H9 (cell line): ENCODE data around the gene MEX3C. TPM values are rescaled to one million over a fixed set of nuclear protein-coding genes. Genes with fewer than 3 reads are reported as not detected.

Experiments
- DNase-seq: peaks from one replicate; pipeline ENCODE4 v3.0.0-alpha.2; 2017
- H2AFZ ChIP-seq: one replicate; pipeline ENCODE4 v1.6.1; 2013; ENCODE audit warnings: mild to moderate bottlenecking, low read length, control low read depth, moderate library complexity
- H2AK5ac ChIP-seq: 2 replicates; pipeline ENCODE4 v1.6.1; 2013; ENCODE audit warnings: low read length, control low read depth, mixed read lengths; ENCODE audit not compliant: insufficient read length
- H2BK120ac ChIP-seq: one replicate; pipeline ENCODE4 v1.6.1; 2013; ENCODE audit warnings: low read depth, mild to moderate bottlenecking, low read length, control low read depth, inconsistent platforms; ENCODE audit not compliant: poor library complexity, severe bottlenecking
- H2BK12ac ChIP-seq: 2 replicates; pipeline ENCODE4 v1.6.1; 2013; ENCODE audit warnings: low read length, control low read depth, mixed read lengths, low read depth; ENCODE audit not compliant: insufficient read length
- H2BK15ac ChIP-seq: 2 replicates; pipeline ENCODE4 v1.6.1; 2013; ENCODE audit warnings: low read depth, low read length, control low read depth
- H2BK20ac ChIP-seq: one replicate; pipeline ENCODE4 v1.6.1; 2013; ENCODE audit warnings: low read depth, mild to moderate bottlenecking, low read length, control low read depth, inconsistent platforms; ENCODE audit not compliant: poor library complexity, severe bottlenecking
- H2BK5ac ChIP-seq: 2 replicates; pipeline ENCODE4 v1.6.1; 2013; ENCODE audit warnings: low read length, control low read depth, mixed read lengths; ENCODE audit not compliant: insufficient read length
- H3K14ac ChIP-seq: 2 replicates; pipeline ENCODE4 v1.6.1; 2013; ENCODE audit warnings: low read length, control low read depth; ENCODE audit not compliant: insufficient read depth
- H3K18ac ChIP-seq: 2 replicates; pipeline ENCODE4 v1.6.1; 2013; ENCODE audit warnings: low read depth, mild to moderate bottlenecking, mixed read lengths, low read length, control low read depth; ENCODE audit not compliant: insufficient read length
- H3K23ac ChIP-seq: 2 replicates; pipeline ENCODE4 v1.6.1; 2013; ENCODE audit warnings: low read length, control low read depth, mixed read lengths, low read depth; ENCODE audit not compliant: insufficient read length
- H3K23me2 ChIP-seq: 2 replicates; pipeline ENCODE4 v1.6.1; 2013; ENCODE audit warnings: low read depth, mild to moderate bottlenecking, mixed read lengths, low read length, control low read depth; ENCODE audit not compliant: insufficient read length, poor library complexity, severe bottlenecking
- H3K27ac ChIP-seq: 2 replicates; pipeline ENCODE4 v1.5.1; 2013; ENCODE audit warnings: low read length, control low read depth, mixed read lengths, low read depth; ENCODE audit not compliant: insufficient read length
- H3K27me3 ChIP-seq: 2 replicates; pipeline ENCODE4 v1.6.1; 2013; ENCODE audit warnings: low read length, control low read depth, inconsistent platforms; ENCODE audit not compliant: insufficient read depth
- H3K4ac ChIP-seq: 2 replicates; pipeline ENCODE4 v1.6.1; 2013; ENCODE audit warnings: low read depth, mild to moderate bottlenecking, control low read depth, inconsistent platforms, low read length, moderate library complexity
- H3K4me1 ChIP-seq: 2 replicates; pipeline ENCODE4 v1.6.1; 2013; ENCODE audit warnings: low read length, control low read depth, inconsistent platforms; ENCODE audit not compliant: insufficient read depth
- H3K4me2 ChIP-seq: 2 replicates; pipeline ENCODE4 v1.6.1; 2013; ENCODE audit warnings: low read length, control low read depth, mixed read lengths; ENCODE audit not compliant: insufficient read length, insufficient read depth
- H3K56ac ChIP-seq: 2 replicates; pipeline ENCODE4 v1.6.1; 2013; ENCODE audit warnings: low read depth, mild to moderate bottlenecking, mixed read lengths, low read length, control low read depth; ENCODE audit not compliant: insufficient read length
- H3K79me1 ChIP-seq: 2 replicates; pipeline ENCODE4 v1.6.1; 2013; ENCODE audit warnings: low read depth, mild to moderate bottlenecking, moderate library complexity, low read length, control low read depth, inconsistent platforms; ENCODE audit not compliant: insufficient read depth, poor library complexity, severe bottlenecking
- H3K79me2 ChIP-seq: 2 replicates; pipeline ENCODE4 v1.6.1; 2013; ENCODE audit warnings: low read length, control low read depth, inconsistent platforms; ENCODE audit not compliant: insufficient read depth
- H3K9ac ChIP-seq: 2 replicates; pipeline ENCODE4 v1.6.1; 2013; ENCODE audit warnings: low read length, control low read depth, mixed read lengths; ENCODE audit not compliant: insufficient read length; ENCODE audit errors: extremely low read depth
- H3K9me3 ChIP-seq: one replicate; pipeline ENCODE4 v1.6.1; 2013; ENCODE audit warnings: low read depth, low read length, inconsistent platforms; ENCODE audit not compliant: control insufficient read depth
- H3T11ph ChIP-seq: one replicate; pipeline ENCODE4 v1.6.1; 2013; ENCODE audit warnings: mild to moderate bottlenecking, low read length, control low read depth, inconsistent platforms
- H4K20me1 ChIP-seq: one replicate; pipeline ENCODE4 v1.6.1; 2013; ENCODE audit not compliant: control insufficient read depth, insufficient read length, insufficient read depth
- H4K5ac ChIP-seq: 2 replicates; pipeline ENCODE4 v1.6.1; 2013; ENCODE audit warnings: low read depth, mild to moderate bottlenecking, mixed read lengths, low read length, control low read depth; ENCODE audit not compliant: insufficient read length
- H4K8ac ChIP-seq: replicated peaks from 2 replicates; pipeline ENCODE4 v1.6.1; 2013; ENCODE audit warnings: low read length, control low read depth, mixed read lengths, low read depth; ENCODE audit not compliant: insufficient read length
- H4K91ac ChIP-seq: 2 replicates; pipeline ENCODE4 v1.6.1; 2013; ENCODE audit warnings: low read depth, mild to moderate bottlenecking, moderate library complexity, mixed read lengths, low read length, control low read depth; ENCODE audit not compliant: insufficient read length
- H3K27ac Mint-ChIP-seq, 3 experiments: 2 replicates in 2 of 3; 3 replicates in 1 of 3; pipeline ENCODE4 v1.8.0; 2020 to 2021; ENCODE audit warnings: mixed read lengths in 3 of 3, mild to moderate bottlenecking in 1 of 3, moderate library complexity in 1 of 3
- H3K27me3 Mint-ChIP-seq: 2 replicates; pipeline ENCODE4 v1.8.0; 2021; ENCODE audit warnings: low read depth, mild to moderate bottlenecking, moderate library complexity, mixed read lengths
- H3K36me3 Mint-ChIP-seq, 3 experiments: 2 replicates in 2 of 3; 3 replicates in 1 of 3; pipeline ENCODE4 v1.8.0; 2020 to 2021; ENCODE audit warnings: low read depth in 3 of 3, mixed read lengths in 3 of 3; ENCODE audit not compliant: insufficient read depth in 1 of 3
- H3K4me1 Mint-ChIP-seq, 2 experiments: 2 replicates each; pipeline ENCODE4 v1.8.0; 2020; ENCODE audit warnings: mixed read lengths in 2 of 2
- H3K4me3 Mint-ChIP-seq, 2 experiments: 2 replicates in 1 of 2; 3 replicates in 1 of 2; pipeline ENCODE4 v1.8.0; 2020 to 2021; ENCODE audit warnings: mild to moderate bottlenecking in 2 of 2, mixed read lengths in 2 of 2, moderate library complexity in 1 of 2
- H3K9me3 Mint-ChIP-seq, 2 experiments: 2 replicates in 1 of 2; 3 replicates in 1 of 2; pipeline ENCODE4 v1.8.0; 2020; ENCODE audit warnings: mild to moderate bottlenecking in 2 of 2, mixed read lengths in 2 of 2, moderate library complexity in 1 of 2
- CTCF ChIP-seq: fragments of 200-600 bp; sonication (generic); conservative IDR thresholded peaks from 3 replicates; pipeline ENCODE4 v1.8.0; 2021; ENCODE audit warnings: antibody characterized with exemption, mild to moderate bottlenecking
- WGBS: extraction: QIAGEN DNeasy Blood & Tissue Kit; methylation state at CpG from one replicate; pipeline ENCODE4 v1.1.7; 2013; ENCODE audit warnings: missing lambda C conversion rate, low lambda C conversion rate, mixed read lengths; ENCODE audit not compliant: insufficient read length; ENCODE audit errors: extremely low coverage; 5-methylcytosine and 5-hydroxymethylcytosine counted together
- total RNA-seq: library from RNA; stranded (reverse); gene quantifications from 2 replicates; pipeline ENCODE4 v1.2.1, GENCODE V29; 2021

Gene MEX3C
- total RNA-seq, 1 experiment from 2014 or later = 98.1 TPM

- Histone ChIP-seq H3K14ac (peak overlapping the region; percentile 50; the same call in 1 of the 2 replicates), H3K9ac (no peak overlapping the region), H2AFZ (no peak overlapping the region), H3K4me1 (no peaks in the 10 kb centered on the region), H3K79me1 (no peaks in the 10 kb centered on the region), H3K4ac (no peak overlapping the region), H2BK12ac (no peak overlapping the region), H3K18ac (no peak overlapping the region), H3K9me3 (no peaks in the 10 kb centered on the region), H3K27ac (no peak overlapping the region), H2BK15ac (no peak overlapping the region), H2BK20ac (no peak overlapping the region), H3K56ac (no peak overlapping the region), H3K79me2 (no peaks in the 10 kb centered on the region), H4K5ac (no peak overlapping the region), H3K23me2 (no peaks in the 10 kb centered on the region), H2BK5ac (no peak overlapping the region), H4K8ac (no peak overlapping the region), H3K4me2 (no peak overlapping the region), H3K23ac (no peak overlapping the region), H3K27me3 (no peaks in the 10 kb centered on the region), H2BK120ac (no peak overlapping the region), H3T11ph (no peak overlapping the region), H4K91ac (no peak overlapping the region), H4K20me1 (no peaks in the 10 kb centered on the region), H2AK5ac (no peak overlapping the region)
- no peak overlapping the region for H3K4me3 Mint-ChIP-seq
- H3K9me3 Mint-ChIP-seq = no peaks in the 10 kb centered on the region
- peaks cover 15 to 19% of the 10 kb centered on the region in 2 experiments for H3K4me1 Mint-ChIP-seq
- no peaks in the 10 kb centered on the region for H3K27me3 Mint-ChIP-seq
- WGBS = no CpG with 5 or more reads among the region's 21 CpGs
- peaks cover 0 to 1% (median 0%) of the 10 kb centered on the region in 3 experiments; a peak in 1 of 7 replicates for H3K36me3 Mint-ChIP-seq
- no peak for TF ChIP-seq CTCF
- H3K27ac Mint-ChIP-seq = peak overlapping the region in 1 of 3 experiments; percentile 76; a peak in 1 of 7 replicates
- no peak for DNase-seq
Observed at GRCh38 chr18:51137026-51137729, 60.3 kb downstream of the MEX3C start.
